Gastrocnemius medialis (tissue), 4 donors: ENCODE measurements around the gene DNAJC5G.

ENCODE experiments used
- POLR2A ChIP-seq, 2 donors: fragments of 450-650 bp; IDR thresholded peaks; one replicate each; pipeline ENCODE4 v1.6.1; 2017; ENCODE audit warnings: antibody characterized with exemption in 2 of 2, mild to moderate bottlenecking in 2 of 2, moderate library complexity in 2 of 2
- TF ChIP-seq, protein P1 (sequence below), 5 experiments: fragments of 450-650 bp in 3 of 5; fragments of 200-600 bp in 2 of 5; sonication (generic) in 2 of 5; IDR thresholded peaks in 4 of 5; conservative IDR thresholded peaks in 1 of 5; 1 replicate in 4 of 5; 2 replicates in 1 of 5; pipeline ENCODE4 v1.5.1; 2016 to 2019; ENCODE audit warnings: antibody characterized with exemption in 5 of 5, mild to moderate bottlenecking in 3 of 5, moderate library complexity in 3 of 5

DNA sequence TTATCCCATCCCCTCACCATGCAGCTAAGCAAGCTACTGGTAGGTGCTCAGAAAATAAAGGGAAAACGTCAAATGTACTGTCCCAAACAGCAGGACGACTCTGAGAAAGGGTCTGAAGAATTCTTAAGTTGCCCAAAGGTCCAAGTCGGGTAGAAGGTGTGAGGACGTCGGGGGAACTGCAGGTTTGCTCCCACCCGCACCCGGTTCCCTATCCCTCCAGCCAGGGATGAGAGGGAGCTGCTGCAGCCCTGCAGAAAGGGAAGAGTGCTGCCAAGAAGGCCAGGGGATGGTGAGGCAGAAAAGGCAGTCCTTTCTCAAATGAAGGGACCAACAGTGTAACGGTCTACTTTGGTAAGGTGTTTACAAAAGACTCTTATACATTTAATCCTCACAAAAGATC lies 39.9 kb downstream of the DNAJC5G start:
- TF ChIP-seq, protein P1, sequence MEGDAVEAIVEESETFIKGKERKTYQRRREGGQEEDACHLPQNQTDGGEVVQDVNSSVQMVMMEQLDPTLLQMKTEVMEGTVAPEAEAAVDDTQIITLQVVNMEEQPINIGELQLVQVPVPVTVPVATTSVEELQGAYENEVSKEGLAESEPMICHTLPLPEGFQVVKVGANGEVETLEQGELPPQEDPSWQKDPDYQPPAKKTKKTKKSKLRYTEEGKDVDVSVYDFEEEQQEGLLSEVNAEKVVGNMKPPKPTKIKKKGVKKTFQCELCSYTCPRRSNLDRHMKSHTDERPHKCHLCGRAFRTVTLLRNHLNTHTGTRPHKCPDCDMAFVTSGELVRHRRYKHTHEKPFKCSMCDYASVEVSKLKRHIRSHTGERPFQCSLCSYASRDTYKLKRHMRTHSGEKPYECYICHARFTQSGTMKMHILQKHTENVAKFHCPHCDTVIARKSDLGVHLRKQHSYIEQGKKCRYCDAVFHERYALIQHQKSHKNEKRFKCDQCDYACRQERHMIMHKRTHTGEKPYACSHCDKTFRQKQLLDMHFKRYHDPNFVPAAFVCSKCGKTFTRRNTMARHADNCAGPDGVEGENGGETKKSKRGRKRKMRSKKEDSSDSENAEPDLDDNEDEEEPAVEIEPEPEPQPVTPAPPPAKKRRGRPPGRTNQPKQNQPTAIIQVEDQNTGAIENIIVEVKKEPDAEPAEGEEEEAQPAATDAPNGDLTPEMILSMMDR (IDR thresholded peaks at IDR 0.05 in 4 of 5, conservative IDR thresholded peaks at IDR 0.05 in 1 of 5) = no peak
- TF ChIP-seq POLR2A (IDR thresholded peaks at IDR 0.05) = peak in 1 of 2 donors; percentile 13
